ENCODE measurements around the gene SLC25A18.

DNA sequence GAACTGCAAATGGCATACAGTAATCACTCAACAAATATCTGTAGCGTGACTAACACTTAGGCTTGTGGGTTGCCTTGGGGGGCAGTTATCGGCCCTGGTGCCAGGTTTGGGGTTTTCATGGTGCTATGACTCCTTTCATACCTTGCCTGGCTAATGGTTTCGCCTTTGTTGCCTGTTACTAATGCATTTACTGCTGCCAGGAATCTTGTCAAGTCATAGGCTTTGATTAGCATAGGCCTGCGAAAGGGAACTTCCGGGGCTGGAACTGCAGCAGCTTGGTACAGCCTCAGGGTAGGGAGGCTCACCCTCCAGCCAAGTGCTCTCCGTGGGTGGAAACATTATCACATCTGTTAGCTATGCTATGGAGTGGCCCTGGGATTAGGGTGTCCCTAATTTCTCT, 13.2 kb downstream of the SLC25A18 start:
- TF ChIP-seq EZH2 (IDR thresholded peaks at IDR 0.05) (no peak), POLR2AphosphoS5 (IDR thresholded peaks at IDR 0.05; ENCODE audit: borderline replicate concordance, low read depth, low read length) (peak; percentile 50; the same call in 1 of the 2 replicates), FOXP2 (optimal IDR thresholded peaks at IDR 0.05; ENCODE audit: control extremely low read depth, extremely low read length, insufficient read depth) (peak; percentile 47)
